Neural cell (in vitro differentiated cells): ENCODE measurements around the gene PFKFB3.

Experiments used
- EP300 ChIP-seq: fragments of 450-650 bp; conservative IDR thresholded peaks from 2 replicates; pipeline ENCODE4 v1.6.1; 2014; ENCODE audit warnings: antibody characterized with exemption, mild to moderate bottlenecking, moderate library complexity; ENCODE audit not compliant: poor library complexity, severe bottlenecking
- EZH2 ChIP-seq: fragments of 200-600, 300-800 bp; shearing (Covaris generic), sonication (generic); IDR thresholded peaks from 2 replicates; pipeline ENCODE4 v1.6.1; 2014; ENCODE audit warnings: antibody characterized with exemption, low read length, borderline replicate concordance, mild to moderate bottlenecking; ENCODE audit not compliant: insufficient read depth, poor library complexity, severe bottlenecking
- TF ChIP-seq, protein P1 (sequence below): fragments of 450-650 bp; IDR thresholded peaks from 2 replicates; pipeline ENCODE4 v1.5.1; 2014; ENCODE audit warnings: antibody characterized with exemption, mild to moderate bottlenecking, moderate library complexity; ENCODE audit not compliant: poor library complexity, severe bottlenecking
- TF ChIP-seq, protein P2 (sequence below): IDR thresholded peaks from 2 replicates; pipeline ENCODE4 v1.6.1; 2012; ENCODE audit warnings: borderline replicate concordance

DNA sequence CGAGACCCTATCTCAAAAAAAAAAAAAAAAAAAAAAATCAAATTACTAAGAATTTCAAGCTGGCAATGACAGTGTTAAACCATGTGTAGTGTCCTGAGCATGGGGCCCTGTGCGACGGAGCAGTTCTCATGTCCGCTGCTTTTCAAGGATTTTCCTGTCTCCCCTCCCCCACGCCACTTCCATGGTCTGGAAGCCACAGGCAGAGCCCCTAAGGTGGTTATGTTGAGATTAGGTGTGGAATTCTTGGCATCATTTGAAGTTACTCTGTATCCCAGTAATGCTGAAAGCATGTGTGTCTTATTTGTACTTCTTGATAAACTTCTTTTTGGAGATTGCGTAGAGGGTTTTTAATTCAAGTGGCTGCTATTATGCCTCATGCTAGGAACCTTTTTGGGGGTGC, 65.2 kb downstream of the PFKFB3 start:
- TF ChIP-seq EZH2 (no peak), EP300 (no peak)
- TF ChIP-seq, protein P1, sequence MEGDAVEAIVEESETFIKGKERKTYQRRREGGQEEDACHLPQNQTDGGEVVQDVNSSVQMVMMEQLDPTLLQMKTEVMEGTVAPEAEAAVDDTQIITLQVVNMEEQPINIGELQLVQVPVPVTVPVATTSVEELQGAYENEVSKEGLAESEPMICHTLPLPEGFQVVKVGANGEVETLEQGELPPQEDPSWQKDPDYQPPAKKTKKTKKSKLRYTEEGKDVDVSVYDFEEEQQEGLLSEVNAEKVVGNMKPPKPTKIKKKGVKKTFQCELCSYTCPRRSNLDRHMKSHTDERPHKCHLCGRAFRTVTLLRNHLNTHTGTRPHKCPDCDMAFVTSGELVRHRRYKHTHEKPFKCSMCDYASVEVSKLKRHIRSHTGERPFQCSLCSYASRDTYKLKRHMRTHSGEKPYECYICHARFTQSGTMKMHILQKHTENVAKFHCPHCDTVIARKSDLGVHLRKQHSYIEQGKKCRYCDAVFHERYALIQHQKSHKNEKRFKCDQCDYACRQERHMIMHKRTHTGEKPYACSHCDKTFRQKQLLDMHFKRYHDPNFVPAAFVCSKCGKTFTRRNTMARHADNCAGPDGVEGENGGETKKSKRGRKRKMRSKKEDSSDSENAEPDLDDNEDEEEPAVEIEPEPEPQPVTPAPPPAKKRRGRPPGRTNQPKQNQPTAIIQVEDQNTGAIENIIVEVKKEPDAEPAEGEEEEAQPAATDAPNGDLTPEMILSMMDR, result no peak
- TF ChIP-seq, protein P2, sequence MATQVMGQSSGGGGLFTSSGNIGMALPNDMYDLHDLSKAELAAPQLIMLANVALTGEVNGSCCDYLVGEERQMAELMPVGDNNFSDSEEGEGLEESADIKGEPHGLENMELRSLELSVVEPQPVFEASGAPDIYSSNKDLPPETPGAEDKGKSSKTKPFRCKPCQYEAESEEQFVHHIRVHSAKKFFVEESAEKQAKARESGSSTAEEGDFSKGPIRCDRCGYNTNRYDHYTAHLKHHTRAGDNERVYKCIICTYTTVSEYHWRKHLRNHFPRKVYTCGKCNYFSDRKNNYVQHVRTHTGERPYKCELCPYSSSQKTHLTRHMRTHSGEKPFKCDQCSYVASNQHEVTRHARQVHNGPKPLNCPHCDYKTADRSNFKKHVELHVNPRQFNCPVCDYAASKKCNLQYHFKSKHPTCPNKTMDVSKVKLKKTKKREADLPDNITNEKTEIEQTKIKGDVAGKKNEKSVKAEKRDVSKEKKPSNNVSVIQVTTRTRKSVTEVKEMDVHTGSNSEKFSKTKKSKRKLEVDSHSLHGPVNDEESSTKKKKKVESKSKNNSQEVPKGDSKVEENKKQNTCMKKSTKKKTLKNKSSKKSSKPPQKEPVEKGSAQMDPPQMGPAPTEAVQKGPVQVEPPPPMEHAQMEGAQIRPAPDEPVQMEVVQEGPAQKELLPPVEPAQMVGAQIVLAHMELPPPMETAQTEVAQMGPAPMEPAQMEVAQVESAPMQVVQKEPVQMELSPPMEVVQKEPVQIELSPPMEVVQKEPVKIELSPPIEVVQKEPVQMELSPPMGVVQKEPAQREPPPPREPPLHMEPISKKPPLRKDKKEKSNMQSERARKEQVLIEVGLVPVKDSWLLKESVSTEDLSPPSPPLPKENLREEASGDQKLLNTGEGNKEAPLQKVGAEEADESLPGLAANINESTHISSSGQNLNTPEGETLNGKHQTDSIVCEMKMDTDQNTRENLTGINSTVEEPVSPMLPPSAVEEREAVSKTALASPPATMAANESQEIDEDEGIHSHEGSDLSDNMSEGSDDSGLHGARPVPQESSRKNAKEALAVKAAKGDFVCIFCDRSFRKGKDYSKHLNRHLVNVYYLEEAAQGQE, result no peak
